Lower leg skin (tissue), 3 donors: ENCODE measurements around the gene POLR1B.

Experiments used
- CTCF ChIP-seq, 3 donors: fragments of 450-650 bp; IDR thresholded peaks; one replicate each; pipeline ENCODE4 v1.5.1; 2016; ENCODE audit warnings: antibody characterized with exemption in 3 of 3, mild to moderate bottlenecking in 3 of 3, moderate library complexity in 2 of 3
- POLR2A ChIP-seq, 2 donors: fragments of 450-650 bp; IDR thresholded peaks; one replicate each; pipeline ENCODE4 v1.6.1; 2016 to 2017; ENCODE audit warnings: antibody characterized with exemption in 2 of 2, mild to moderate bottlenecking in 1 of 2, moderate library complexity in 1 of 2

- TF ChIP-seq POLR2A (IDR thresholded peaks at IDR 0.05) (no peak), CTCF (IDR thresholded peaks at IDR 0.05) (no peak)
These were observed 746 bp upstream of the POLR1B start for GRCh38 chr2:112541315-112542122.
